Dermis lymphatic vessel endothelial cell (primary cell): Measurements from ENCODE around the gene ENPP1. TPM values are rescaled to one million over a fixed set of nuclear protein-coding genes. Genes with fewer than 3 reads are reported as not detected.

ENCODE experiments used
- total RNA-seq: library from RNA; depleted of rRNA; stranded (reverse); fragments of >200 nt; gene quantifications from 2 replicates; pipeline ENCODE4 v1.2.1, GENCODE V29; 2014

The ENPP1 gene
- total RNA-seq = 0.43 and 0.54 TPM in 2 replicates

DNA sequence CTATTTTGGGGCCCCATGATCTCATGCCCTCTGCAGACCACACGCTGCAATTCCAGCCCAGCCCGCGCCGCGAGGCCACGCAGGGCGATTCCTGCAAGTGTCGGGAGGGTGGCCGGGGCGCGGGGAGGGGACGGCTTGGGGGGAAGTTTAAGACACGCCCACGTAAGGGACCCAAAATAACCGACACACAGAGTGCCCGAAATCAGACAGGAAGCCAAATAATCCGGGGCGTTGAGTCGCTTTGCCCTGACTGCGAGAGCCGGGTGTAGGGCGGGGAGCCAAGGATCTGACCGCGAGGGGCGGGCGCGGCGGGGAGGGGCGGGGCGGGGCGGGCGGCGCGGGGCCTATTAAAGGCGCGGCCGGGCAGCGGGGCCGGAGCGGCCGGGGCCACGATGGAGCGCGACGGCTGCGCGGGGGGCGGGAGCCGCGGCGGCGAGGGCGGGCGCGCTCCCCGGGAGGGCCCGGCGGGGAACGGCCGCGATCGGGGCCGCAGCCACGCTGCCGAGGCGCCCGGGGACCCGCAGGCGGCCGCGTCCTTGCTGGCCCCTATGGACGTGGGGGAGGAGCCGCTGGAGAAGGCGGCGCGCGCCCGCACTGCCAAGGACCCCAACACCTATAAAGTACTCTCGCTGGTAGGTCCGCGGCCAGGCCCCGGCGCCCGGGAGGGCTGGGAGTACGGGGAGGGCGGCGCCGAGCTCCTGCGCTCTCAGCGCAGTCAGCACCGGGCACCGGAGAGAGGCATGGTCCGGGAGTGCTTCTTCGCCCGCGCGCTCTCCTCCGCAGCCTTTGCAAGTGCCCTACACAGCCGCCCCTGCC, at the start of gene ENPP1:
Gene ENPP1 (plus strand): TSS at position 377 of the 816 bp plus-strand sequence. CDS start 16 bp downstream, at position 393.

Other genes with a start within 250 kb of the ENPP1 start
- gene ARG1, start 234.8 kb upstream of the ENPP1 start, total RNA-seq = 0.43 TPM in 1 of 2 replicates, not detected in the other
- gene MED23, start 179.8 kb upstream of the ENPP1 start, total RNA-seq = 37.4 and 45.6 TPM in 2 replicates
- gene ENPP3, start 170.7 kb upstream of the ENPP1 start, total RNA-seq = 0.34 and 0.76 TPM in 2 replicates
- not detected in 2 replicates for gene OR2A4, start 106.6 kb upstream of the ENPP1 start, total RNA-seq
- not detected in 2 replicates for gene CTAGE9, start 97.0 kb upstream of the ENPP1 start, total RNA-seq
- gene CCN2, start 143.4 kb downstream of the ENPP1 start, total RNA-seq = 103 and 256 TPM in 2 replicates